IPS-11a (cell line): ENCODE data around the gene CASKIN2.

ENCODE experiments used
- H3K4me3 ChIP-seq: one replicate; pipeline ENCODE4 v1.5.1; 2013; ENCODE audit warnings: low read depth, low read length, control low read depth

The CASKIN2 gene

GRCh38 chr17:75547091-75547490 is 31.8 kb upstream of the CASKIN2 start:
- no peak overlapping the region for H3K4me3 ChIP-seq

- H3K4me3 ChIP-seq: no peak overlapping the region
These were observed 30.8 kb upstream of the CASKIN2 start for GRCh38 chr17:75546181-75546580.

GRCh38 chr17:75544250-75544649 is 28.9 kb upstream of the CASKIN2 start:
- no peak overlapping the region for H3K4me3 ChIP-seq

DNA sequence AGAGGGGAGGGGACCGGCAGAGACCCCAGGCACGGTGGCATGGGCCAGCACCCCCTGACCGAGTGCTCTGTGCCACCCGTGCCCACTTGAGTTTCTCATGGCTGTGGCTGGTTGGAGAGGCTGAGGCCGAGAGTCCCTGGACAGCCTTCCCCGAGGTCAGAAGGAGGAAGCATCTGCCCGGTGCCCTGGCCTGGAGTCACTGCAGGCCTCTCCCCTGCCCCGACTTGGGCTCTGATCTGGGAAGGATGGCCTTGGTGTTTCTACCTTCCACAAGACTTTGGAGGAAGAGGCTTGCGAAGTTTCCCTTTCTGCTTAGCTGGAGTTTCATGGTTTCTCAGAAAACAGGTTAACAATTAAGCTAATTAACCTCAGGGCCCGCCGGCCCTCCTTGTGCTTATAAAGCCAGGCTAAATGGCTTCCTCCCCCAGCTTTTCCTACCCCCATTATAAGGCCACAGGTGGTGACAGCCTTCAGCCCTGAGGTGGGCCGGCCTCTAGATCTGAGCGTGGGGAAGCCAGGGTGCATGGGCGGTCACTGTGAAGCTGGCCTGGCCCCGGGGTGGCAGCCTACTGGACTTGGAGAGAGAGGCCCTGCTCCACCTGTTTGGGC is 27.5 kb upstream of the CASKIN2 start:
- H3K4me3 ChIP-seq: no peak overlapping the region

GRCh38 chr17:75542229-75542628 is 26.9 kb upstream of the CASKIN2 start:
- no peak overlapping the region for H3K4me3 ChIP-seq

- H3K4me3 ChIP-seq: no peak overlapping the region
These were observed 25.7 kb upstream of the CASKIN2 start for GRCh38 chr17:75540923-75541503.

- H3K4me3 ChIP-seq: no peak overlapping the region
These were observed 24.8 kb upstream of the CASKIN2 start for GRCh38 chr17:75539967-75540729.

- H3K4me3 ChIP-seq: no peak overlapping the region
These were observed 21.0 kb upstream of the CASKIN2 start for GRCh38 chr17:75536366-75536765.

- H3K4me3 ChIP-seq: no peak overlapping the region
These were observed 20.5 kb upstream of the CASKIN2 start for GRCh38 chr17:75535871-75536270.

GRCh38 chr17:75535119-75535537 is 19.8 kb upstream of the CASKIN2 start:
- no peak overlapping the region for H3K4me3 ChIP-seq

DNA sequence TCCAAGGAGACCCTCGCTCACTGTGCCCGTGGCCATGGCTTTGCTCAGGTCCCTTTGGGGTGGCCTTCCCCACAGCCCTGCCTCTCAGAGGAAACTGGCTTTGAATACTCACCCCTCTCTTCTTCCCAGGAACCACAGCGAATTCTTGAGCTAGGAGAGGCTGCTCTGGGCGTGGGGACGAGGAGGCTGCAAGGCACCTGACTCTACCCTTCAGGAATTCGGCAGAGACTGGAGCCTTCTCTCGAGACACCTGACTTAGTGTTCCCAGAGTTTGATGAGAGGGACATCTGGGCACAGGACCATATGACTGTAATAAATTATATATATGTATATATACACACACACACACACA is 16.4 kb upstream of the CASKIN2 start:
- H3K4me3 ChIP-seq: no peak overlapping the region

DNA sequence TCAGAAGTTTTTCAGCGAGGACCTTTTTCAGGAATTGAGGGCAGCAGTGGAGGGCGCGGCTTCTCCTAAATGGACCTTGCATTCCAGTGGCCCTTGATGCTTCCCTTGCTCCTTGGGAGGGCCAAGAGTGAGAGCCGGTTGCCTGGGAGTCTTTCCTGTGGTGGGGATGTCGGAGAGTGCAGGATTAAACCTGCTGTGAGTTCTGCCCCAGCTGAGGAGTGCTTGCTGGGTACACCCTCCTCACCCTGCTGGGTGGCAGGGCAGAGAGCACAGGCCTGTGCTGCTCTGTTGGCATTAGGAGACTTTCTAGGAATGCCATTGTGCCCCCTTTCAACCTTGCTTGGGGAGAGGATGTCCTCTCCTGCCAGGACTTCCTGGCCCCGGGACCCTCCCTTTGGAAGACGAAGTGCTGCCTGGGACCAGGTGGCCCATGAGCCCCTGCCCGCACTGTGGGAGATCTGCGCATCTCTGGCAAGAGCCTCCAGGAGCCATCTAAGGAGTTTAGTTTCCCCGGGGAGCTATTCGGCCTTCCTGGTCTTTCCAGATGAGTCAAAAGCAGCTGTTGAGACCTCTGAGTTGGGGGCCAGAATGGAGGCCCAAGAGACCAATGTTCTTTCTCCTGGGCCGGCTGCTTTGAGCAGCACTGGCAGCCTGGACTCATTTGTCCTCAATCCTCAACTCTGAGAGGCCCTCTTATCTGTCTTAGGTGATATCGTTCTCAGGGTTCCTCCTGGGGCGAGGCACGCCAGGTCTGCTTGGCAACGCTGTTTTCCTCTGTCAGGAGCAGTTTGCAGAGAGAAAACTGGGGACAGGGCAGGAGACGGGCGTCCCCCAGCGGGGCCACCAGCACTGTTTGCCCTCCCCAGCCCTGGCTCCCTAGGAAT is 15.7 kb upstream of the CASKIN2 start:
- H3K4me3 ChIP-seq: no peak overlapping the region

GRCh38 chr17:75526555-75527270 is 11.4 kb upstream of the CASKIN2 start:
- H3K4me3 ChIP-seq: peak overlapping the region; percentile 47

DNA sequence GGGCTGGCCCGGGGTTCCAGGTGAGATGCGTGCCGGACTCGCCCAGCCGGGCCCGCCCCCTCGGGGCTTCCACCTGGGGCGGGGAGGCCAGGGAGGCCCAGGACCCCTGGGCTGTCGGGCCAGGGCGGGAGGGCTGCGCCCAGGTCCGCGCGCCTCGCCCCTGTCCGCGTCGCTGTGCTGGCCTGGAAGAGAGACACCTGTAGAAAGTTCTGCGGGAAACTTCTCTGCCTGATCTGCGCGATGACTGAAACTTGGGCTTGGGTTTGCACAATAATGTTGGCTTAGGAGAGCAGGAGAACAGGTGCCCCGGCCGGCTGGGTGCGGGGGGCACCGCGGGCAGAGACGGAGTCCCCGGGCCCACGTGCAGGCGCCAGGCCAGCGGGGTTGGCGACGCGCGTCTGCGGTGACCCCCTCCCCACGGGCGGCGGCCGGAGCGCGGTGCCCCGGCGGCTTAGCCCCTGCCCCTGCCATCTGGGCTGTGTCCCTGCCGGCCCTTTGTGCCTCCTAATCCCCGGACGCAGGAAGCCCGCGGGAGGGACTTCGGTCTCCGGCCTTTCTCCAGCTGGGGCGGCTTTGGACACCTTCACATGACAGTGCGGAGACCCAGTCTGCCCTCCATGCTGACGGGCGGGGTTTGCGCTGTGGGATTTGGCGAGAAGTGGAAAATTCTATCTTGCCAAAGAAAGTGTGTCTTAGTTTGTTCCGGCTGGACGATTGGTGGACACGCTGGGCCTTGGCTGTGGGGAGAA is 10.6 kb upstream of the CASKIN2 start:
- H3K4me3 ChIP-seq: peak overlapping the region; percentile 47

GRCh38 chr17:75524970-75525805 is 9.9 kb upstream of the CASKIN2 start, which contains the start of gene LLGL2:
TSS of gene LLGL2 (plus strand) at chr17:75525697. CDS start at chr17:75543427, 17,730 bp downstream.
- peak within 1 kb of the TSS; percentile 62 for H3K4me3 ChIP-seq

DNA sequence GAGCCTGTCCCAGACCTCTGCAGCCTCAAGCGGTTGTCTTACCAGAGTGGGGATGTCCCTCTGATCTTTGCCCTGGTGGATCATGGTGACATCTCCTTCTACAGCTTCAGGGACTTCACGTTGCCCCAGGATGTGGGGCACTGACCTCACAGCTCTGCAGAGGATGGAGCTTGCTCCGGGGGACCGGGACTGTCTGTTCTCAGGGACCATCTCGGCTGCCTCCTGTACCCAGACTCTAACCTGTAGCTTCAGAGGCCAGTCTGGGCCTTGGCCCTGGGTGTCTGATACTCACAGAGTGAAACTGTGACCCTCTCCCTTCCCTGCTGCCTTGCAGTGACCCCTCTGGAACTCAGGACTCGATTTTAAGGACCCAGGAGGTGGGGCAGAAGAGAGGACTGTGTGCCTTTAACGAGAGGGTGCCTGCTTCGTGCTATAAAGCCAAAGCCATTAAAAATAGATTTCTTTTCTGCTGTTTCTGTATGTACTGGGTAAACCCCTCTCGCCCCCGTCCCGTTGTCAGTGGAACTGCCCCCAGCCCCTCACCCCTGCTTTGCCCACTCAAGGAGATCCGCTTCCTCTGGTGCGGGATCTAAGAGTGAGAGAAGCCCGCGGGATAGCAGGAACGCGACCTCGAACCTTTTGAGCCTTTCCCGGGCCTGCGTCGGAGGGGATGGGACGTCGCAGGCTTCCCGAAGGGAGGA is 9.1 kb upstream of the CASKIN2 start:
- H3K4me3 ChIP-seq: peak overlapping the region; percentile 62

DNA sequence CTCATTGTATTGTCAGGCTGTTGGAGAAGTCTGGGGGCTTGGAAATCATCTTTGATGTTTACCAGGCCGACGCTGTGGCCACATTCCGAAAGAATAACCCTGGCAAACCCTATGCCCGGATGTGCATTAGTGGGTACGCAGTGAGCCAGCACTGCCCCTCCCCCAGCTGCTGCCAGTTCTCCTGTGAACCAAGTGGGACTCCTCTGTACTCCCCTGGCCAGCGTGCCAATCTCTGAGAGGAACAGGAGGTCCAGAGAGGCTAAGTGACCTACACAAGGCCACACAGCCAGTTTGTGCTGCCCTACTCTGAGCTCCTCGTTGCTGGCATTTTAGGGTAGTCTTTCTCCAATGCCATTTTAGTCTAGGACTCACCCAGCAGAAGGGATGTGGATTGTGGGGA is 8.3 kb upstream of the CASKIN2 start:
- H3K4me3 ChIP-seq: no peak overlapping the region

GRCh38 chr17:75521951-75522727 is 6.8 kb upstream of the CASKIN2 start:
- H3K4me3 ChIP-seq: no peak overlapping the region
